GM12872 (cell line): ENCODE results near the gene PDGFB.

Experiments
- TF ChIP-seq, protein P1 (sequence below): IDR thresholded peaks from 3 replicates; pipeline ENCODE4 v1.5.1; 2011; ENCODE audit warnings: low read depth, mild to moderate bottlenecking, low read length, moderate library complexity; ENCODE audit not compliant: insufficient read depth

PDGFB gene

DNA sequence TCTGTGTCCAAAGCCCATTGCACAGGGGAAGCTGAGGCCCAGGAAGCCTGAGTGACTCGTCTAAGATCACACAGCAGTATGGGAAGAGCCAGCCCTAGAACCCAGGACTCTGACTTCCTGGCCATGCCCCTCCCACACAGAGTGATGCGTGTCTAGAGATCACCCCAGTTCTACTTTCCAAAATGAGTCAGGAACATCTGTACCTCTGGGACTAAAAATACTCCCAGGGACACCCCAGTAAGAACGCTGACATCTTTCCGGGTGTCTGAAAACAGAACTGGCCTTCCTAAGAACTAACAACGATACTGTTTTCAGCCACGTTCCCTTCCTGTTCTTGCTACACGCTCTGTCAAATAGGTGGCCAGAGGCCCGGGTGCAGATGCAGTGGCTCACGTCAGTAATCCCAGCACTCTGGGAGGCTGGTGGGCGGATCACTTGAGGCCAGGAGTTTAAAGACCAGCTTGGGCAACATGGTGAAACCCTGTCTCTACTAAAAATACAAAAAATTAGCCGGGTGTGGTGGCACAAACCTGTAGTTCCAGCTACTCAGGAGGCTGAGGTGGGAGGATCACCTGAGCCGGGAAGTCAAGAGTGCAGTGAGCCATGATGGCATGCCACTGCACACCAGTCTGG, 21.7 kb upstream of the PDGFB start:
- TF ChIP-seq, protein P1, sequence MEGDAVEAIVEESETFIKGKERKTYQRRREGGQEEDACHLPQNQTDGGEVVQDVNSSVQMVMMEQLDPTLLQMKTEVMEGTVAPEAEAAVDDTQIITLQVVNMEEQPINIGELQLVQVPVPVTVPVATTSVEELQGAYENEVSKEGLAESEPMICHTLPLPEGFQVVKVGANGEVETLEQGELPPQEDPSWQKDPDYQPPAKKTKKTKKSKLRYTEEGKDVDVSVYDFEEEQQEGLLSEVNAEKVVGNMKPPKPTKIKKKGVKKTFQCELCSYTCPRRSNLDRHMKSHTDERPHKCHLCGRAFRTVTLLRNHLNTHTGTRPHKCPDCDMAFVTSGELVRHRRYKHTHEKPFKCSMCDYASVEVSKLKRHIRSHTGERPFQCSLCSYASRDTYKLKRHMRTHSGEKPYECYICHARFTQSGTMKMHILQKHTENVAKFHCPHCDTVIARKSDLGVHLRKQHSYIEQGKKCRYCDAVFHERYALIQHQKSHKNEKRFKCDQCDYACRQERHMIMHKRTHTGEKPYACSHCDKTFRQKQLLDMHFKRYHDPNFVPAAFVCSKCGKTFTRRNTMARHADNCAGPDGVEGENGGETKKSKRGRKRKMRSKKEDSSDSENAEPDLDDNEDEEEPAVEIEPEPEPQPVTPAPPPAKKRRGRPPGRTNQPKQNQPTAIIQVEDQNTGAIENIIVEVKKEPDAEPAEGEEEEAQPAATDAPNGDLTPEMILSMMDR: no peak

DNA sequence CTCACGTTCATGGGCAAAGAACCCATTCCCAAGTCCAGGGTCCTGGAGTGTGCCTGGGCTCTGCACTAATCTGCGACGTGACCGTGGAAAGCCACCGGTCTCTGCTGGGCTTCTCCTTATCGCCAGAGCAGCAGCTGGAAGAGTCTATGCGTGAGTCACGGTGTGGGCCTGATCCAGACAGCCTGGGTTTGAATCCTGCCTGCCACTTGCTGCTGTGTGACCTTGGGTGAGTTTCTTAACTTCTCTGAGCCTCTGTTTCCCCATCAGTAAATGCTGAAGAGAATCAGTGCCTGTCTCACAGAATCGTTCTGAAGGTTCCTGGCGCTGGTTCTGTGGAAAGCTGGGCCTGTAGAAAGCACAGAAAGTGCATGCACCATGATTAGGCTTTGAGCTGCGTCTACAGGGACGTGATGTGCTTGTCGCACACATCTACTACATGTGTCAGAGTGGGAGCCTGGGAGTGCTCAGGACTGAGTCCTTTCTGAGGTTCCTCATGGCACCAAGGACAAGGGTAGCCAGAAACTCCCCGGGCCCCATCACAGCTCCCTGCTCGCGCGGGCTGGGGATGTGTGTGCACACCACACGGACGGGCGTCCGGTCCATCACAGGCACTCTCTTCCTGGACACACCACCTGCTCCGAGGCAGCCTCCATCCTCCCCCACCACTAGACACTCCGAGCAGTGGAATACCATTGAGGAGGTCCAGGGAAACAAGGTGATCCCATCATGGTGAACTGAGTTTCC, 20.5 kb upstream of the PDGFB start:
- TF ChIP-seq, protein P1: no peak

DNA sequence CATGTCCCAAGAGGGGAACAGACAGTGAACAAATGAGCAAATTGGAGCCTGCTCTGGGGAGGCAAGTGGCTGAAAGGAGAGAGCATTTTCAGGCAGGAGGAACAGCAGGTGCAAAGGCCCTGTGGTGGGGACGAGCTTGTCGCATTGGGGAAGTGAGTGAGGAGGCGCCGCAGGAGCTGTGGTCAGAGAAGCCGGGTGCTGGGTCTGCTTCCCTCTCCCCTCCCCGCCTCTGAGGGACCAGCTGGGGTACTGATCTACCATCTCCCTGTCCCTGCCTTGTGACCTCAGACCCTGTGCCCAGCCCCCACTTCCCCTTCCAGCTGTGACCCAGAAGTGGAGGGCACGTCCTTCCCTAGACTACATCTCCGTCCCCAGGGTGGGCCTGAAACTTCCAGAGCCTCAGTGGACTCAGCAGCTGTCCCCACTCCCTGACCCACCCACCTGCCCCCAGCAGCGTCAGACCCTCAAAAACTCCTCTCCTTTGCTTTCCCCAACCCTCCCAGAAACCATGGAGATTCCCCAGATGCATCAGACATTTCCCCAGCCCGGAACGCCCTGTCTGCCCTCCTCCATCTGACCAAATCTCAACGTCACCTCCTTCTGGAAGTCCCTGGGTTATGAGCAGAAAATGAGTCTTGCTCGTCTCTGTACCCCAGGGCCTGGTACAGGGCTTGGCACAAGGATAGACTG, 19.7 kb upstream of the PDGFB start:
- TF ChIP-seq, protein P1: no peak

GRCh38 chr22:39263626-39264348, 19.0 kb upstream of the PDGFB start:
- TF ChIP-seq, protein P1: no peak

DNA sequence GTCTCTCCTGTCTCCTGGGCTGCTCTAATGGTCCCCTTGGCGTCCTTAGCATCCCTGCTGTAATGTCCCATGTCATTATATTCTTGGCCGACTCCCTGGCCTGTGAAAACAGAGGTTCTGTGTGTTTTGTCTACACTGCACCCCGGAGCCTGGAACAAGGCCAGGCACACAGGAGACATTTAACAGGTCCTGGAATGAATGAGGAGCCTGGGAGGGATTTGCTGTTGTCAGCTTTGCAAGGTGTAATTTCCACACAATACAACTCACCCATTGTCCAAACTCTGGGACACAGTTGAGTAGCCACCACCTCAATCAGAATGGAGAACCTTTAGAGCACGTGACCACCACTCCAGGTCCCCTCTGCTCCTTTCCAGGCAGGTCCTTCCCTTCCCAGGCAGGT, 14.9 kb upstream of the PDGFB start:
- TF ChIP-seq, protein P1: no peak

DNA sequence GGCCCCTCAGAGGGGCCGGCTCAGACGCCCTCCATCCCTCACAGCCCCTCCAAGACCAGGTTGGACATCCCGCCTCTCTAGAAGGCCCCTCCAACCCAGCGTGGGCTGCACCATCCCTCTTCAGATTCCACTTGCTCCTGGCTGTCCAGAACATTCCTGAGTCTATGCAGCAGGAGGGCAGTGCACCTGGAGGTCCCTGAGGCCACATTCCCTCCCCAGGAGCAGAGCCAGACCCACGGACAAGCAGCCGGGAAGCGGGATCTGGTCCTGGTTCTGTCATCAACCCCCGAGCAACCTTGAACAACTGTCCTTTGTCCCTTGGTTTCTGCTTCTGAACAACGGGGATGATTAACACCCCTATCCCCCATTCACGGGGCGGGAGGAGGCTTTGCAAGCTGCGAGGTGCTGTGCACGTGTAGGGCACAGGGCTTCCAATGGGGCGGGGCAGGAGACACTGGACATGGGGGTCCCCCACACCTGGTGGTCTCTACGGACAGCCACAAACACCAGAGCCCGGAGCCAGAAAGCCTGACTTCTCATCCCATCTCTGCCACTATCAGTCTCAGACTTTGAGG, 13.2 kb upstream of the PDGFB start:
- TF ChIP-seq, protein P1: no peak
